ENCODE results near the gene VCAN. TPM values are rescaled to one million over a fixed set of nuclear protein-coding genes. Genes with fewer than 3 reads are reported as not detected.
A peak's percentile ranks its signal among the peaks of the same experiment; 100 is the strongest.

VCAN gene
- total and polyA plus RNA-seq, 2 of the 4 experiments (the other 2 are of a cell fraction) = 45.3 to 158 TPM

GRCh38 chr5:83554133-83554532 is 82.6 kb downstream of the VCAN start:
- DNase-seq = no peak
- CTCF ChIA-PET = no interaction called here
- no CpG with 5 or more reads among the region's 5 CpGs for WGBS, 2 experiments (ENCODE audit: extremely low coverage in 2 of 2, insufficient read length in 1 of 2)

More at GRCh38 chr5:83554133-83554532, 82.6 kb downstream of the VCAN start:
- Histone ChIP-seq H4K91ac (ENCODE audit: insufficient read depth, low read depth, low read length) (peak overlapping the region; percentile 82), H3K23ac (ENCODE audit: low read depth, low read length) (peak overlapping the region; percentile 91; the same call in 1 of the 2 replicates), H3K36me3 (ENCODE audit: control insufficient read depth, insufficient read depth, low read length) (peaks cover 11% of the 10 kb centered on the region), H3K56ac (ENCODE audit: extremely low read depth, insufficient read depth, low read length) (no peak overlapping the region), H2BK5ac (ENCODE audit: low read depth, low read length, poor library complexity, severe bottlenecking) (peak overlapping the region; percentile 88), H3K4me3 (ENCODE audit: insufficient read depth, low read depth, low read length) (no peak overlapping the region), H2AK5ac (ENCODE audit: low read depth, low read length) (peak overlapping the region; percentile 74), H2BK20ac (ENCODE audit: low read depth, low read length) (peak overlapping the region; percentile 97), H3K9me1 (ENCODE audit: insufficient read depth, low read length) (peaks cover 18% of the 10 kb centered on the region; the same call in 1 of the 2 replicates), H4K8ac (ENCODE audit: low read depth in 2 of 2, low read length in 2 of 2) (peak overlapping the region in 1 of 2 experiments; percentile 93), H3K4ac (ENCODE audit: low read depth, low read length) (peak overlapping the region; percentile 90), H3K9me3 (ENCODE audit: control insufficient read depth, insufficient read depth, low read length) (no peaks in the 10 kb centered on the region), H2BK120ac (ENCODE audit: low read depth, low read length) (peak overlapping the region; percentile 97), H3K14ac (replicated peaks; ENCODE audit: low read depth, low read length) (peak overlapping the region; percentile 87; the same call in 1 of the 2 replicates), H4K20me1 (ENCODE audit: insufficient read depth, low read length) (no peaks in the 10 kb centered on the region), H3K18ac (ENCODE audit: low read depth, low read length) (peak overlapping the region; percentile 97; the same call in 1 of the 2 replicates), H3K27ac (ENCODE audit: insufficient read depth, low read length) (no peak overlapping the region), H3K4me2 (ENCODE audit: low read depth, low read length) (no peak overlapping the region; the same call in 1 of the 2 replicates), H3K4me1 (ENCODE audit: control insufficient read depth, insufficient read depth, low read length) (peaks cover 23% of the 10 kb centered on the region), H2BK15ac (ENCODE audit: low read depth, low read length) (peak overlapping the region; percentile 72; the same call in 2 of the 3 replicates), H2AFZ (replicated peaks; ENCODE audit: low read length, poor library complexity) (no peak overlapping the region), H3K9ac (ENCODE audit: low read depth, low read length) (no peak overlapping the region), H3K27me3 (ENCODE audit: control insufficient read depth, insufficient read depth, low read length) (no peaks in the 10 kb centered on the region), H3K79me1 (ENCODE audit: low read depth in 1 of 2, low read length in 2 of 2) (peaks cover 7 to 21% of the 10 kb centered on the region in 2 experiments), H2AK9ac (replicated peaks; ENCODE audit: low read depth, low read length, poor library complexity) (no peak overlapping the region), H4K5ac (ENCODE audit: low read depth, low read length) (peak overlapping the region; percentile 96; the same call in 1 of the 2 replicates)
- intact Hi-C loops (cut with micrococcal nuclease) = no loop called here
- in situ Hi-C loops (cut with MboI; ENCODE audit: low sequenced_read_pairs) = loop anchor here (10.0 to 25.0 kb wide), 2 partner anchors 467 to 909 kb away; partner anchors contain the start of genes TMEM167A and XRCC4
- no peak for TF ChIP-seq FOS (IDR thresholded peaks at IDR 0.05; ENCODE audit: low read depth, low read length)
- TF ChIP-seq CTCF (conservative IDR thresholded peaks at IDR 0.05; ENCODE audit: low read depth, low read length) = no peak
- TF ChIP-seq USF2 (IDR thresholded peaks at IDR 0.05; ENCODE audit: low read depth, low read length) = no peak
- TF ChIP-seq SMC3 (IDR thresholded peaks at IDR 0.05; ENCODE audit: low read depth, low read length) = no peak
- no peak for TF ChIP-seq RFX5 (IDR thresholded peaks at IDR 0.05; ENCODE audit: low read depth, low read length)
- TF ChIP-seq RAD21 (IDR thresholded peaks at IDR 0.05; ENCODE audit: low read length) = no peak
- TF ChIP-seq MXI1 (IDR thresholded peaks at IDR 0.05; ENCODE audit: borderline replicate concordance, low read depth, low read length) = no peak
- TF ChIP-seq RCOR1 (IDR thresholded peaks at IDR 0.05; ENCODE audit: insufficient replicate concordance, low read length) = no peak
- TF ChIP-seq NFE2L2 (IDR thresholded peaks at IDR 0.05; ENCODE audit: low read depth, low read length) = no peak
- BruUV-seq (replicated peaks) = no TSS peak
- dilution Hi-C loops (cut with HindIII; ENCODE audit: low sequenced_read_pairs, unreplicated experiment) = no loop called here
- POLR2A ChIA-PET (ENCODE audit: unreplicated experiment) = no interaction called here
- ATAC-seq (ENCODE audit: low read depth) = no peak

Data from IMR-90 (cell line).